Thymus (tissue), 11 donors: ENCODE data around the gene APOBEC4. TPM values are rescaled to one million over a fixed set of nuclear protein-coding genes. Genes with fewer than 3 reads are reported as not detected.
A peak's percentile ranks its signal among the peaks of the same experiment; 100 is the strongest.

Source experiments
- DNase-seq, 9 donors: peaks; one replicate each; pipeline ENCODE4 v3.0.0-alpha.2; 2013; ENCODE audit warnings: low spot score in 9 of 9, low read depth in 6 of 9, missing footprints in 1 of 9
- H3K27ac ChIP-seq, 2 donors: one replicate each; pipeline ENCODE4 v1.5.1; 2013; ENCODE audit warnings: control low read depth in 1 of 2, low read depth in 1 of 2, low read length in 1 of 2, mild to moderate bottlenecking in 1 of 2, moderate library complexity in 1 of 2
- H3K27me3 ChIP-seq, 2 donors: one replicate each; pipeline ENCODE4 v1.5.1; 2013; ENCODE audit warnings: low read length in 1 of 2; ENCODE audit not compliant: control insufficient read depth in 2 of 2, insufficient read depth in 1 of 2
- H3K36me3 ChIP-seq, 2 donors: one replicate each; pipeline ENCODE4 v1.5.1; 2013; ENCODE audit warnings: low read length in 1 of 2, mild to moderate bottlenecking in 1 of 2, moderate library complexity in 1 of 2; ENCODE audit not compliant: control insufficient read depth in 2 of 2, insufficient read depth in 2 of 2
- H3K4me1 ChIP-seq, 2 donors: one replicate each; pipeline ENCODE4 v1.5.1; 2013; ENCODE audit warnings: low read length in 2 of 2; ENCODE audit not compliant: control insufficient read depth in 2 of 2, insufficient read depth in 2 of 2
- H3K4me3 ChIP-seq, 2 donors: one replicate each; pipeline ENCODE4 v1.5.1; 2013; ENCODE audit warnings: low read length in 2 of 2, control low read depth in 1 of 2, mild to moderate bottlenecking in 1 of 2
- H3K9me3 ChIP-seq, 2 donors: one replicate each; pipeline ENCODE4 v1.5.1; 2013; ENCODE audit warnings: low read length in 1 of 2, mild to moderate bottlenecking in 1 of 2; ENCODE audit not compliant: control insufficient read depth in 2 of 2, insufficient read depth in 1 of 2
- WGBS: extraction: QIAGEN DNeasy Blood & Tissue Kit; methylation state at CpG from one replicate; pipeline ENCODE4 v1.1.7; 2013; 5-methylcytosine and 5-hydroxymethylcytosine counted together
- polyA plus RNA-seq: library from polyadenylated mRNA; stranded (reverse); fragments of 200-250 nt; gene quantifications from one replicate; pipeline ENCODE4 v1.2.3, GENCODE V29; 2013
- total RNA-seq: library from RNA; stranded (reverse); fragments of 120-200 nt; gene quantifications from one replicate; pipeline ENCODE4 v1.2.4, GENCODE V29; 2013
- donor health status: healthy.

The APOBEC4 gene
- total and polyA plus RNA-seq, 2 donors = 0.02 TPM; not detected in 1

DNA sequence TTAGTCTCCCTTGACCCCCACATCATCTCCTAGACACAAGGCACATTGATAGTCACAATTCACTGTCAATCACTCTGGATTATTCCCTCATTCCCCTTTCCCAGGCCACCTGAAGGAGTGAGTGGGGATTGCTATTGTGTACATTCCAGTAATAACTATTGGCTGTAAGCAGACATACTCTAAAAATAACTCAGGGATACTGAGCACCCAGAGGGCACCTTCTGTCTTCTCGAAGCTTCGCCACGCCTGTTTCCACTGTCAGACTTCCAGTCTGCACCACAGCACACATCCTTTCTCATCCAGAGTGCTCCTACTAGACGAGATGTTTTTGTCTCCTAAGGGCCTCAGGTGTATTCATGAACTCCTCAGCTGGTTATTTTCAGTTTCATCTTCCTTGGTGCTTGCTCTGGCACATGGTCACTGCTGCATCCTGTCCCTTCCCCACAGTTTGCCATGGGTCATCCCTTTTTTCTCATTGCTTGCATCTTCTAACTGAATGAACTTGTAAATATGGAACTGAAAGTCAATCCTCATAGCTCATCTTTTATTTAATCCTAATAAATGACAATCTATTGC, 848 bp upstream of the APOBEC4 start:
- Histone ChIP-seq H3K4me3 (no peak overlapping the region), H3K36me3 (no peaks in the 10 kb centered on the region), H3K9me3 (no peaks in the 10 kb centered on the region), H3K27me3 (no peaks in the 10 kb centered on the region), H3K27ac (no peak overlapping the region), H3K4me1 (peaks cover 7 to 9% of the 10 kb centered on the region in 2 donors)
- WGBS = 88% methylated on average over 4 of the region's 4 CpGs
- no peak for DNase-seq

DNA sequence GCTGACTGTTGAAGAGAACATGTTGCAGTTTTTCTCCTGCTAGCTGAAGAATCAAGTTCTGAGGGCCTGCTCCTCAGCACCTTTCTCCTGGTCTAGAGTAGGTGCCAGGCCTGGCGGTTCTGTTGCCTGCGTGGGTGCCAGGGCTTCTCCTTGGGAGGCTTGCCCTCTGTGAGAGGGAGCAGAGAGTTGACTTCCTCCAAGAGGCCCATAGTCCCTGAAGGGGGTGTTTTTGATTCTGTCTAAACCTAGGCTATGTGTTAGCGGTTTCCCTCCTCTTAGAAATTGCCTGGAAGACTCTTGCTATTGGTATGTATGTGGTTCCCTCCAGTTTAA, 312 bp upstream of the APOBEC4 start:
- H3K9me3 ChIP-seq = no peaks in the 10 kb centered on the region
- no peak overlapping the region for H3K27ac ChIP-seq
- no peaks in the 10 kb centered on the region for H3K27me3 ChIP-seq
- WGBS = 94% methylated on average over 3 of the region's 3 CpGs
- H3K4me3 ChIP-seq = no peak overlapping the region
- H3K36me3 ChIP-seq = no peaks in the 10 kb centered on the region
- peaks cover 7 to 9% of the 10 kb centered on the region in 2 donors for H3K4me1 ChIP-seq
- no peak for DNase-seq

DNA sequence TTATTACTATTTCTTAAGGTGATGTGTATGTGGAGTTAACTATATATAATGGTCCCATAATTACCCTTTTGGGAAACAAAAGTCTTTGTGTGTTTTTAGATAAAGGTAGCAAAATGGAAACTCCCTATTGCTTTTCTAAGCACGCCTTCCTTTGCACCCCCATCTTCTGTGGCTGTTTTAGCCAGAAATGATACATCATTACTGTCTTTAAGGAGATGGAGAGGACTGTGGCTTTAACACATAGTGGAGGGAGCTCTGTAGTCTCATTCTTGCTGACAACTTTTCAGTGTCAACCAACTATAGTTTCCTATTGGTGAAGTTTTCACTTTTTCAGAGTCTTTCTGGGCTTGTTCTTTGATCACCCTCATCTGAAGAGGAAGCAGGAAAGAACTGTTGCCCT, 1.0 kb downstream of the APOBEC4 start:
- Histone ChIP-seq H3K36me3 (no peaks in the 10 kb centered on the region), H3K4me3 (no peak overlapping the region), H3K27me3 (no peaks in the 10 kb centered on the region), H3K9me3 (no peaks in the 10 kb centered on the region), H3K4me1 (peaks cover 7 to 9% of the 10 kb centered on the region in 2 donors), H3K27ac (peak overlapping the region in 1 of 2 donors; percentile 8)
- WGBS = 93% methylated on average over 1 of the region's 1 CpG
- DNase-seq = peak in 1 of 9 donors; percentile 33

DNA sequence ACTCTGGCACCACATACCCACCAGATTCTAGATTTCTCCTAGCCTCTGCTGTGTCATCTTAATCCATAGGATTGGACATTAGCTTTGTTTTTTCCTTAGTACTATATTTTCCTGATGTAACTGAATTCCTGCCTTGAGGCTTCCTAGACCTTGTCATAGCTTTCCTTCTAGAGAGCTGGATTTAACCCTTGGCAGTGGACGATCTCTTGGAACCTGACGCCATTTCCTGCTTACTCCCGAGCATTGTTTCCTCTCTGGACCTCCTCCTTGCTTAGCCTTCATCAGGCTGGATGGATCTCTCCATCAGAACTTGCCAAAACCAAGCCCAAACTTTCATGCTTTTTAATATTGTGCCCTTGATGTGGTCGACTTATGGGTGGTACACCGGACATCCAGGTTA, 1.5 kb downstream of the APOBEC4 start:
- DNase-seq = no peak
- 96% methylated on average over 5 of the region's 5 CpGs for WGBS
- no peak overlapping the region for H3K4me3 ChIP-seq
- H3K36me3 ChIP-seq = no peaks in the 10 kb centered on the region
- H3K4me1 ChIP-seq = peaks cover 7 to 9% of the 10 kb centered on the region in 2 donors
- H3K27ac ChIP-seq = no peak overlapping the region
- H3K9me3 ChIP-seq = no peaks in the 10 kb centered on the region
- H3K27me3 ChIP-seq = no peaks in the 10 kb centered on the region

DNA sequence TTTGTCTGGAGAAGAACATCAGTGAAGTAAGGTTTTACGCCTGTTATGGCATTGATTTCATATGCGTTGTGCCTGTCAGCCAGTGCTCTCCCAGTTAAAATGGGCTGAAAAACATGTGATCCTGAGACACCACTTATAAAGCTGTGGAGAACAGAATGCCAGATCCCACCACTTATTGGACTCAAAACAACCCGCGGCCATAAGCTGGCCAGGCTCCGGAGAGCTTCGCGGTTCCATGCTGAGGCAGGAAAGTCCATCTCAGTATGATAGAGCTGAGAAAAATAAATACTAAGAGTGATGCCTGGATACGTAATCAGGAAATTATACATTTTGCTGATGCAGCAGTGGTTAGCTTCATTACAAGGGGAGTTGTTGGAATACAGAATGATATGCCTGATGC, 5.1 kb downstream of the APOBEC4 start:
- 98% methylated on average over 8 of the region's 8 CpGs for WGBS
- DNase-seq = no peak
- Histone ChIP-seq H3K27me3 (no peaks in the 10 kb centered on the region), H3K36me3 (no peaks in the 10 kb centered on the region), H3K4me1 (peaks cover 7 to 9% of the 10 kb centered on the region in 2 donors), H3K4me3 (no peak overlapping the region), H3K9me3 (no peaks in the 10 kb centered on the region), H3K27ac (no peak overlapping the region)

DNA sequence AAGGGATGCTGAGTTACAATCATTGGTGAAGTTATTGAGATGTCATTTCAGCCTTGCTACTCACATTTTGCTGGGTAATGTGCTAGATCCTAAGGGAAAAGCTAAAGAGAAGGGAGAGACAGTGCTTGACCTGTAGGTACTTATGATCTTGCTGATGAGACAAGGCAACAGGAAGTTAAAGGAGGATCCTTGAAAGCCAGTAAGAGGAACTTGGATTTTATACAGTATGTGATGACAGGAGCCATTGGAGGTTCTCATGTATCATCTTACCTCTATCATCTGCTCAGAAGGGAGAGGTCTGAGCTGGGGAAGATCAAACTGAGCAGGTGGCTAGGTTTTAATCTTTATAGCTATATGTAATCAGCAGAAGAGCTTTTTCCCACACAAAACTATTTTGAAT, 6.3 kb downstream of the APOBEC4 start:
- H3K9me3 ChIP-seq = no peaks in the 10 kb centered on the region
- no peak for DNase-seq
- no peaks in the 10 kb centered on the region for H3K36me3 ChIP-seq
- H3K4me3 ChIP-seq = no peak overlapping the region
- no peaks in the 10 kb centered on the region for H3K27me3 ChIP-seq
- peaks cover 3 to 4% of the 10 kb centered on the region in 2 donors for H3K4me1 ChIP-seq
- H3K27ac ChIP-seq = no peak overlapping the region

DNA sequence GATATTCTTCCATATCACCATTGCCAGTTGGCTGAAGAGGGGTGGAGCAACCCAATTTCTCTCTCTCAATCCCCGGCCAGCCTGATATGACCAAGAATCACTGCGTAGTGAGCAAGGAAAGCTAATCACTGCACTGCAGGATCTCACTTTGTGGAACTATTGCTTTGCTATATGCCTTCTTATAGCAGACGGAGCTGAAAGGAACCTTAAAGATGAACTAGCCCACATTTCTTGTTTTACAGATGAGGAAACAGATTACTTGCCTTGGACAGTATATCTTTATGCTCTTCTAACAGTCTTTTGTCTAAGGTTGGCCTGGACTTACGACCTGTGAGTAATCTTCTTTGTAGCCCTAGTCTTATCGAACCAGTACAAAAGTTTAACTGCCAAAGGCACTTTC, 7.6 kb downstream of the APOBEC4 start:
- 92% methylated on average over 5 of the region's 5 CpGs for WGBS
- Histone ChIP-seq H3K27ac (no peak overlapping the region), H3K4me1 (no peaks in the 10 kb centered on the region), H3K27me3 (no peaks in the 10 kb centered on the region), H3K9me3 (no peaks in the 10 kb centered on the region), H3K4me3 (no peak overlapping the region), H3K36me3 (no peaks in the 10 kb centered on the region)
- DNase-seq = no peak

DNA sequence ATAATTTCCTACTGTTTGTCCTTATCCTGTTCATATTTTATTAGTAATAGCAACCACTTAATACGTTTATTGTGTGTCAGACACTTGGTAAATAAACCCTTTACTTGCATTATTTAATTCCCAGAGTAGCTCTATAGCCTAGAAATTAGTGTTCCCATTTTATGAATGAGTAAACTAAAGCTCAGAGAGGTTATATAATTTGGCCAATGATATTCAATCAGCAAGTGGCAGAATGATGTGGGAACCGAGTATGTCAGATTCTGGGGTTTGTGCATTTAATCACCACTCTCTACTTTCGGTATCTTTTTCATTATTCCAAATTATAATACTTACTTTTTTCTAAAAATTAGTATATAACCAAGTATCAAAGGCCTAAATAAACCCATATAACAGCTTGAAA, 10.9 kb downstream of the APOBEC4 start:
- no peak for DNase-seq
- H3K4me3 ChIP-seq = no peak overlapping the region
- H3K4me1 ChIP-seq = no peaks in the 10 kb centered on the region
- no peaks in the 10 kb centered on the region for H3K9me3 ChIP-seq
- 97% methylated on average over 3 of the region's 3 CpGs for WGBS
- H3K36me3 ChIP-seq = no peaks in the 10 kb centered on the region
- H3K27me3 ChIP-seq = no peaks in the 10 kb centered on the region
- H3K27ac ChIP-seq = no peak overlapping the region

DNA sequence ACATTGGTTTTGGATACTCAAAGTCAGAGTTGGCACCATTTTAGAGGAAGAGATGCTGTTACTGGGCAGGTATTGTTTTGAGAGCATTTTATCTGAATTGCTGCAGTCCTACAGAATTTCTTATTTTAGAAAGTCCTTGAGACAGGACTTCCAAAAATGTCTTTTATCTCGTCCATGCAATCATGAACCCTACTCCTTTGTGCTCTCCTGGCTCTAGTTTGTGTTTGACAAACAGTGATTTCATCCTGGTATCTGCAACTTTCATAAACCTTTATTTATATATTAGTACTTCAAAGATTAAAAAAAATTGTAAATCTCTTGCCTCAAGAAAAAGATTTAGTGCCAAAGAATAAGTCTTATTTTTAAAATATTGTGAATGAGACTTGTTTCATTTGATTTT, 12.9 kb downstream of the APOBEC4 start:
- peaks cover 2 to 4% of the 10 kb centered on the region in 2 donors for H3K4me1 ChIP-seq
- DNase-seq = no peak
- no peaks in the 10 kb centered on the region for H3K36me3 ChIP-seq
- H3K4me3 ChIP-seq = no peak overlapping the region
- peaks cover 0 to 9% of the 10 kb centered on the region in 2 donors for H3K27me3 ChIP-seq
- WGBS = 91% methylated on average over 1 of the region's 1 CpG
- H3K9me3 ChIP-seq = no peaks in the 10 kb centered on the region
- no peak overlapping the region for H3K27ac ChIP-seq
